SK-N-SH (cell line): ENCODE data around the gene THSD4.

Source experiments
- ELF1 ChIP-seq: IDR thresholded peaks from 2 replicates; pipeline ENCODE4 v1.4.0; 2012
- EP300 ChIP-seq, 2 experiments: IDR thresholded peaks; 2 replicates each; pipeline versions ENCODE4 v1.4.0 to v1.6.1; 2012; ENCODE audit warnings: borderline replicate concordance in 1 of 2, low read depth in 1 of 2, low read length in 1 of 2
- EZH2phosphoT487 ChIP-seq: fragments of 200-600 bp; sonication (generic); IDR thresholded peaks from 2 replicates; pipeline ENCODE4 v1.6.1; 2017; ENCODE audit warnings: low read depth, mixed run types, mild to moderate bottlenecking, antibody characterized with exemption, moderate library complexity, borderline replicate concordance
- FOXJ3 ChIP-seq: sonication (generic); formaldehyde crosslinking; IDR thresholded peaks from 2 replicates; pipeline ENCODE4 v1.5.1; 2020; ENCODE audit warnings: mild to moderate bottlenecking, missing genetic modification reagents
- GATA2 ChIP-seq: sonication (generic); formaldehyde crosslinking; IDR thresholded peaks from 2 replicates; pipeline ENCODE4 v1.5.0; 2020; ENCODE audit warnings: mild to moderate bottlenecking, missing genetic modification reagents
- JUND ChIP-seq: IDR thresholded peaks from 2 replicates; pipeline ENCODE4 v1.4.0; 2012
- MAX ChIP-seq: IDR thresholded peaks from 2 replicates; pipeline ENCODE4 v1.4.0; 2012; ENCODE audit warnings: low read depth
- POLR2AphosphoS5 ChIP-seq: IDR thresholded peaks from 2 replicates; pipeline ENCODE4 v1.6.1; 2012; ENCODE audit warnings: low read depth, low read length
- SIN3A ChIP-seq: IDR thresholded peaks from 2 replicates; pipeline ENCODE4 v1.6.1; 2012; ENCODE audit warnings: low read depth, mild to moderate bottlenecking, low read length, moderate library complexity, borderline replicate concordance
- TCF12 ChIP-seq: IDR thresholded peaks from 2 replicates; pipeline ENCODE4 v1.4.0; 2012
- USF2 ChIP-seq: fragments of 150-350 bp; IDR thresholded peaks from 2 replicates; pipeline ENCODE4 v1.6.1; 2017; ENCODE audit warnings: antibody characterized with exemption, low read length, low read depth, borderline replicate concordance
- YY1 ChIP-seq: IDR thresholded peaks from 2 replicates; pipeline ENCODE4 v1.4.0; 2012; ENCODE audit warnings: low read depth, mild to moderate bottlenecking
- TF ChIP-seq, protein P1 (sequence below): fragments of 200-600 bp; sonication (generic); IDR thresholded peaks from 2 replicates; pipeline ENCODE4 v1.6.1; 2017; ENCODE audit warnings: antibody characterized with exemption, mild to moderate bottlenecking, moderate library complexity
- TF ChIP-seq, protein P2 (sequence below): IDR thresholded peaks from 2 replicates; pipeline ENCODE4 v1.6.1; 2012; ENCODE audit warnings: mild to moderate bottlenecking, low read depth, low read length, moderate library complexity

DNA sequence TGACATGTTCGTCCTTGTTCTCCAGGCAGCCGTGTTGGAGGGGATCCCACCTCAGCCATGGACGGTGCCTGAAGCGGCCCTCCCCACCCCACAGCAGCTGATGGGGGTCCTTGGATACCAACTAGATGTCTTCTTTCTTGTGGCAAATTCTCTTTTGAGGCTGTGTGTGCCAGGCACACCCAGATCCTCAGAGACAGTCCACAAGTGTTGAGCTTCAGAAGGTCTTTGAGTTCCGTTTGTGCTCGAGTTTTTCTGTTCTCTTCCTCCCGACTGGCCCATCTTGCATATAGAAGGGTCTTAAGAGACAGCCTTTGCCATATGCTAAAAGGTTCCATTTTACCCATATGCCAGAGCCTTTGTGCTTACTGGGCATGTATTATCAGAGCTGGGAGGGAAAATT is 227.4 kb downstream of the THSD4 start:
- TF ChIP-seq GATA2 (CRISPR knock-in tag) (no peak), EZH2phosphoT487 (no peak), JUND (no peak), EP300 (IDR thresholded peaks at IDR 0.05; ENCODE audit: borderline replicate concordance in 1 of 2, low read depth in 1 of 2, low read length in 1 of 2) (no peak), POLR2AphosphoS5 (no peak), TCF12 (no peak), FOXJ3 (no peak), SIN3A (no peak), YY1 (no peak), MAX (no peak), ELF1 (no peak), USF2 (no peak)
- TF ChIP-seq, protein P1, sequence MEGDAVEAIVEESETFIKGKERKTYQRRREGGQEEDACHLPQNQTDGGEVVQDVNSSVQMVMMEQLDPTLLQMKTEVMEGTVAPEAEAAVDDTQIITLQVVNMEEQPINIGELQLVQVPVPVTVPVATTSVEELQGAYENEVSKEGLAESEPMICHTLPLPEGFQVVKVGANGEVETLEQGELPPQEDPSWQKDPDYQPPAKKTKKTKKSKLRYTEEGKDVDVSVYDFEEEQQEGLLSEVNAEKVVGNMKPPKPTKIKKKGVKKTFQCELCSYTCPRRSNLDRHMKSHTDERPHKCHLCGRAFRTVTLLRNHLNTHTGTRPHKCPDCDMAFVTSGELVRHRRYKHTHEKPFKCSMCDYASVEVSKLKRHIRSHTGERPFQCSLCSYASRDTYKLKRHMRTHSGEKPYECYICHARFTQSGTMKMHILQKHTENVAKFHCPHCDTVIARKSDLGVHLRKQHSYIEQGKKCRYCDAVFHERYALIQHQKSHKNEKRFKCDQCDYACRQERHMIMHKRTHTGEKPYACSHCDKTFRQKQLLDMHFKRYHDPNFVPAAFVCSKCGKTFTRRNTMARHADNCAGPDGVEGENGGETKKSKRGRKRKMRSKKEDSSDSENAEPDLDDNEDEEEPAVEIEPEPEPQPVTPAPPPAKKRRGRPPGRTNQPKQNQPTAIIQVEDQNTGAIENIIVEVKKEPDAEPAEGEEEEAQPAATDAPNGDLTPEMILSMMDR, result no peak
- TF ChIP-seq, protein P2, sequence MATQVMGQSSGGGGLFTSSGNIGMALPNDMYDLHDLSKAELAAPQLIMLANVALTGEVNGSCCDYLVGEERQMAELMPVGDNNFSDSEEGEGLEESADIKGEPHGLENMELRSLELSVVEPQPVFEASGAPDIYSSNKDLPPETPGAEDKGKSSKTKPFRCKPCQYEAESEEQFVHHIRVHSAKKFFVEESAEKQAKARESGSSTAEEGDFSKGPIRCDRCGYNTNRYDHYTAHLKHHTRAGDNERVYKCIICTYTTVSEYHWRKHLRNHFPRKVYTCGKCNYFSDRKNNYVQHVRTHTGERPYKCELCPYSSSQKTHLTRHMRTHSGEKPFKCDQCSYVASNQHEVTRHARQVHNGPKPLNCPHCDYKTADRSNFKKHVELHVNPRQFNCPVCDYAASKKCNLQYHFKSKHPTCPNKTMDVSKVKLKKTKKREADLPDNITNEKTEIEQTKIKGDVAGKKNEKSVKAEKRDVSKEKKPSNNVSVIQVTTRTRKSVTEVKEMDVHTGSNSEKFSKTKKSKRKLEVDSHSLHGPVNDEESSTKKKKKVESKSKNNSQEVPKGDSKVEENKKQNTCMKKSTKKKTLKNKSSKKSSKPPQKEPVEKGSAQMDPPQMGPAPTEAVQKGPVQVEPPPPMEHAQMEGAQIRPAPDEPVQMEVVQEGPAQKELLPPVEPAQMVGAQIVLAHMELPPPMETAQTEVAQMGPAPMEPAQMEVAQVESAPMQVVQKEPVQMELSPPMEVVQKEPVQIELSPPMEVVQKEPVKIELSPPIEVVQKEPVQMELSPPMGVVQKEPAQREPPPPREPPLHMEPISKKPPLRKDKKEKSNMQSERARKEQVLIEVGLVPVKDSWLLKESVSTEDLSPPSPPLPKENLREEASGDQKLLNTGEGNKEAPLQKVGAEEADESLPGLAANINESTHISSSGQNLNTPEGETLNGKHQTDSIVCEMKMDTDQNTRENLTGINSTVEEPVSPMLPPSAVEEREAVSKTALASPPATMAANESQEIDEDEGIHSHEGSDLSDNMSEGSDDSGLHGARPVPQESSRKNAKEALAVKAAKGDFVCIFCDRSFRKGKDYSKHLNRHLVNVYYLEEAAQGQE, result no peak
